ENCODE results near the gene SHTN1.

The SHTN1 gene

DNA sequence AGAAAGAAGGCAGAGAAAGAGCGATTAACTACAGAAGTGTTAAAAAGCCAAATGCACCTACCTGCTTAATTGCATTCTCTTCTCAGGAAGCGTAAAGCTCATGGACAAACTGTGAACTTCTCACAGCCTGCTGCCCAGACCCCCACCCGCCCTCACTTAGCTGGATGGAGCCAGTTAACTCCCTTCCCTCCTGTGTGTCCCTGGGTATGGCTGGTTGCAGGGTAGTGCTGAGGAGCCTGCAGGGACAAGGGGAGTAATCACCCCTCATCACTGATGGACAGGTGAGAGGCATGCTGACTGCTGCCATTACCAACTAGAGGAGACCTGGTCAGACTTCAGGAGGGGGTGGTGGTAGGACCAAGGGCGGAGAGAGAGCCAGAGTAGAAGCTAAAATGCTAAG lies 118.2 kb downstream of the SHTN1 start:
- no peak overlapping the region for H3K27ac ChIP-seq
- TF ChIP-seq, protein P1, sequence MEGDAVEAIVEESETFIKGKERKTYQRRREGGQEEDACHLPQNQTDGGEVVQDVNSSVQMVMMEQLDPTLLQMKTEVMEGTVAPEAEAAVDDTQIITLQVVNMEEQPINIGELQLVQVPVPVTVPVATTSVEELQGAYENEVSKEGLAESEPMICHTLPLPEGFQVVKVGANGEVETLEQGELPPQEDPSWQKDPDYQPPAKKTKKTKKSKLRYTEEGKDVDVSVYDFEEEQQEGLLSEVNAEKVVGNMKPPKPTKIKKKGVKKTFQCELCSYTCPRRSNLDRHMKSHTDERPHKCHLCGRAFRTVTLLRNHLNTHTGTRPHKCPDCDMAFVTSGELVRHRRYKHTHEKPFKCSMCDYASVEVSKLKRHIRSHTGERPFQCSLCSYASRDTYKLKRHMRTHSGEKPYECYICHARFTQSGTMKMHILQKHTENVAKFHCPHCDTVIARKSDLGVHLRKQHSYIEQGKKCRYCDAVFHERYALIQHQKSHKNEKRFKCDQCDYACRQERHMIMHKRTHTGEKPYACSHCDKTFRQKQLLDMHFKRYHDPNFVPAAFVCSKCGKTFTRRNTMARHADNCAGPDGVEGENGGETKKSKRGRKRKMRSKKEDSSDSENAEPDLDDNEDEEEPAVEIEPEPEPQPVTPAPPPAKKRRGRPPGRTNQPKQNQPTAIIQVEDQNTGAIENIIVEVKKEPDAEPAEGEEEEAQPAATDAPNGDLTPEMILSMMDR (conservative IDR thresholded peaks at IDR 0.05): no peak
- no peak for TF ChIP-seq ZFX (IDR thresholded peaks at IDR 0.05)

DNA sequence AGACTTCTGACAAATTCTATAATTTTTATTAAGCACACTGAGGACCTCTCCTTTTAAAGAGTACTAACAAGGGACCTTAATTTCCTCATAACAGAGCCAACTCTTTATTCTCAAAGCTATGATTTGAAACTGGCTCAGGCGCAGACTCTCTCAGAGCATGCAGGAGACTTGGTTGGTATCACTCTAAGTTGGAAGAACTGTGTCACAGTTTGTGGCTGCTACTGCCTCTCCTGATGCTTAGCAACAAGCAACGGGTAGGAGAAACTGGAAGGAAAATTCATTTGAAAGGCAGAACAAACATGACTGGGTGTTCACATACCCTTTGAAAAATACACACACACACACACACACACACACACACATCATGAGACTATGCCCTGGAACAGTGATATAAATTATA lies 122.3 kb downstream of the SHTN1 start:
- no peak for TF ChIP-seq ZFX (IDR thresholded peaks at IDR 0.05)
- TF ChIP-seq, protein P1 (conservative IDR thresholded peaks at IDR 0.05): no peak
- no peak overlapping the region for H3K27ac ChIP-seq

DNA sequence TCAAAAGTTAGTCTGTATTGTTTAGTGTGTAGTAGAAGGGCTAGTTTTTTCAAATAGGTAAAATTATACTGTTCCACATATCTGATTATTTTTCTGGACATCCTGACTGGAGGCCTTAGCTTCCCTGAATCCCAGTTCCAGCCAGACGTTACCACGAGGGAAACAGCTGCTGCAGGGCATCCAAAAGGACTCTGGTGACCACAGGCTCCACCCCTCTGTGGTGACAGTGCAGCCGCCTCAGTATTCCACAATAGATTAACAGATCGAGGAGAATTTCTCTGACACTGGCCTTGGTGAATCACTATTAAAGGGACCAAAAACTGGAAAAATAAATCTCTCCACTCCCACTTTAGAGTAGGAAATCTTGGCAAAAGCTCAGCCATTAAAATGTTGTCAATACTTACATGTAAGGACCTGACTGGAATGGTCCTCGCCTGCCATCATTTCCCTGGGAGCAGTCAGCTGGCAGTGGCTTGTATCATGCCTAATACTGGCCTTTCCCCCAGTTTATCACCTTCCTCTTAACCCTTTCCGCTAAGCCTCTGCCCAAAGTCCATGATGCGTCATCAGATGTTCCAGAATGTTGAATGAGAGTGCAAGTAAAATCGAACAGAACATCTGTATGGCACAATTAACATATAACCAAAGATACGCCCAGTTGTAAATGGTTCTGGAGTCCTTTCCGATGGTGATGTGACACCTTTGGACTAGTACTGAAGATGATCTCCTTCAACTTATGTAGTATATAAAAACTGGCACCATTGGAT lies 124.1 kb downstream of the SHTN1 start:
- TF ChIP-seq ZFX (IDR thresholded peaks at IDR 0.05): no peak
- TF ChIP-seq, protein P1 (conservative IDR thresholded peaks at IDR 0.05): no peak
- H3K27ac ChIP-seq: no peak overlapping the region

DNA sequence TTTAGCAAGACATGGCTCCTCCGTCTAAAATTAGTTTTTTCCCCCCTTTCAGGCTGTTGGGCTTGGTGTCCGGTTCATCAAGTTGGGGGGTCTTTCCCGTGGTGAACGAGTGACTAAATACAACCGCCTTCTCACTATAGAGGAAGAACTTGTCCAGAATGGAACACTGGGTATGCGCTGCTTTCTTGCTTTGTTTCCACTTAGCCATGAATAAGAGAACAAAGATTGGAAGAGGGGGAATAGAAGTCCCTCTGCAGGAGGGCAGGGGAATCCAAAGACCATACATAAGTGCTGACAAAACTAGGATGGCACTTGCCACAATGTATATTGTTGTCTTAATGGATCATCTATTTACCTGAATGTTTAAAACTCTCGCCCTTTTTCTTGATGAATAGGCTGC lies 125.2 kb downstream of the SHTN1 start:
- TF ChIP-seq, protein P1 (conservative IDR thresholded peaks at IDR 0.05): no peak
- no peak for TF ChIP-seq ZFX (IDR thresholded peaks at IDR 0.05)
- no peak overlapping the region for H3K27ac ChIP-seq

DNA sequence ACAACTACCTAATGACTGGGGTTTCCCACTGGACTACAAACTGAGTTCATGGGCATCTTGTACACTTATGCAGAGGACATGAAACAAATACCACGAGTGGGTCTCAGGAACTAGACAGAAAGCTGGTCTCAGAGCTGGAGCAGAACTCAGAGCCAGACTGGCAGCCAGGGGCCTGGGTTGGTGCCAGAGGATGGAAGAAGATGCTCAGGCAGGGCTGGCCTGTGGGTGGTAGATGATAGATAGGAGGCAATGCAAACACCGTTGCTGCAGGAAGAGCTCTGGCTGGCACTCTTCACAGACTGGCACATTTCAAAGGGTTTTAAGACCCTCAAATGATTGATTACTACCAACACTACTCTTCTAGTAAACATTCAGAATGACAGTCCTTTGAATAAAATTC lies 126.9 kb downstream of the SHTN1 start:
- no peak for TF ChIP-seq ZFX (IDR thresholded peaks at IDR 0.05)
- TF ChIP-seq, protein P1 (conservative IDR thresholded peaks at IDR 0.05): no peak
- H3K27ac ChIP-seq: no peak overlapping the region

DNA sequence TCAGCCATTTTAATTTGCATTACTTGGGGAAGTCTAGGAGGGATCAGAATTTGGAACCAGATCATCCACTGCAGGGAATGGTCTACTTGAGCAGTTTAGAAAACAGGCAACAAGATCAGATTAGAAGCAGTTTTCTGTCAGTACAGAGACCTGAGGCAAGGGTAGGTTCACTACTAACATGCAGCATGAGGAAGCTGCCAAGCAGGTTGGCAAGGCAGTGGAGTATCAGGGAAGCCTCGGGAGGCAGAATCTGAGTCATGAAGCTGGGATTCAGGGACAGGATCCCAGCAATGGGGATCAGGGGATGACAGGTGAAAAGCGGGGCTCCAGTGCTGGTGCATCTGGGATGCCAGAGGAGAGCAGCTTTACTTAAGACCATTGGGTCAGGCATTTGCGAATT lies 127.6 kb downstream of the SHTN1 start:
- no peak for TF ChIP-seq ZFX (IDR thresholded peaks at IDR 0.05)
- TF ChIP-seq, protein P1 (conservative IDR thresholded peaks at IDR 0.05): no peak
- no peak overlapping the region for H3K27ac ChIP-seq

DNA sequence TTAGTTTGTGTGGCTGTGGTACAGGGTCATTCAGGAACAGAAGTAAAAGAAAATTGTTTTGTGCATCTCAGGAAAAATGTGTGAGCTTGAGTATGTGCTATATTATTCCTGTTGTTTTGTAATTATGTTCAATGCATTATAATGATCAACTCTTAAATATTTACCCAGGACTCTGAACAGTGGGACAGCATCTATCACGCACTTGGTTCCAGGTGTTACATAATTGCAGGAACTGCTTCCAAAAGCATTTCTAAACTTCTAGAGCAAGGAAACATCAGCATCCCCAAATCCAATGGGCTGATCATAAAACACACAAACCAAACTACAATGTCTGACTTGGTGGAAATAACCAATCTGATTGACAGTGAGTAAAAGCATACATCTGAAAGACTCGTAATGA lies 129.1 kb downstream of the SHTN1 start:
- TF ChIP-seq ZFX (IDR thresholded peaks at IDR 0.05): no peak
- TF ChIP-seq, protein P1 (conservative IDR thresholded peaks at IDR 0.05): no peak

More for the DNA sequence above, 129.1 kb downstream of the SHTN1 start:
- H3K27ac ChIP-seq: no peak overlapping the region

Measured in C4-2B (cell line).